ENCODE results near the gene CDKAL1. TPM values are rescaled to one million over a fixed set of nuclear protein-coding genes. Genes with fewer than 3 reads are reported as not detected.

Gene CDKAL1
- total and polyA plus RNA-seq, 2 of the 8 experiments (the other 6 are each of a cell fraction or from before 2014, with no cell fraction given): 8.4 to 24.6 TPM

- no peak for TF ChIP-seq RFX5 (IDR thresholded peaks at IDR 0.05; ENCODE audit: borderline replicate concordance, low read depth, low read length)
- TF ChIP-seq CTBP2 (IDR thresholded peaks at IDR 0.05; ENCODE audit: borderline replicate concordance, insufficient read depth, insufficient read length, low read length): no peak
- no peak for TF ChIP-seq NRF1 (IDR thresholded peaks at IDR 0.05; ENCODE audit: low read depth, low read length)
These were observed 274.2 kb downstream of the CDKAL1 start (continued) for GRCh38 chr6:20808439-20808838.

Measured in H1 (cell line).